T-cell (primary cell): Measurements from ENCODE around the gene CEACAM6. TPM values are rescaled to one million over a fixed set of nuclear protein-coding genes. Genes with fewer than 3 reads are reported as not detected.

Source experiments
- ATAC-seq, 4 experiments: fragments of 200-7000 bp in 3 of 4; fragments of 150-1000 bp in 1 of 4; cut with Tn5 transposase; replicated peaks in 1 of 4; 1 replicate in 3 of 4; 2 replicates in 1 of 4; pipeline ENCODE4 v1.10.0; 2021; ENCODE audit warnings: moderate library complexity in 3 of 4, mild to moderate bottlenecking in 2 of 4, moderate number of reproducible peaks in 1 of 4
- CTCF ChIA-PET, 2 donors: fragments of 300-600 bp; sonication (Branson Sonifier 250); formaldehyde crosslinking; loops; one replicate each; lab custom pipeline; 2022; ENCODE audit warnings: antibody characterized with exemption in 2 of 2; lab: Charles Lee
- POLR2A ChIA-PET, 2 donors: fragments of 300-600 bp; sonication (Branson Sonifier 250); formaldehyde crosslinking; loops; one replicate each; lab custom pipeline; 2022; ENCODE audit warnings: antibody characterized with exemption in 2 of 2; lab: Charles Lee
- DNase-seq, 35 experiments: peaks; one replicate each; pipeline versions ENCODE4 v3.0.0 to v3.0.0-alpha.2; 2013 to 2023
- H3K27ac ChIP-seq: one replicate; pipeline ENCODE4 v1.5.1; 2013; ENCODE audit warnings: low read length
- H3K27me3 ChIP-seq, 2 experiments: replicated peaks in 1 of 2; 1 replicate in 1 of 2; 2 replicates in 1 of 2; pipeline versions ENCODE4 v1.6.1 to v1.7.0; 2013; ENCODE audit warnings: low read length in 1 of 2, mixed read lengths in 1 of 2; ENCODE audit not compliant: control insufficient read depth in 2 of 2, insufficient read depth in 2 of 2; ENCODE audit errors: extremely low read depth in 1 of 2
- H3K36me3 ChIP-seq, 2 donors: 1 replicate in 1 of 2; 2 replicates in 1 of 2; pipeline versions ENCODE4 v1.6.1 to v1.7.0; 2013; ENCODE audit warnings: low read length in 1 of 2; ENCODE audit not compliant: control insufficient read depth in 2 of 2, insufficient read depth in 1 of 2; ENCODE audit errors: extremely low read depth in 1 of 2
- H3K4me1 ChIP-seq, 2 experiments: 1 replicate in 1 of 2; 2 replicates in 1 of 2; pipeline versions ENCODE4 v1.6.1 to v1.7.0; 2013; ENCODE audit warnings: low read length in 2 of 2, mixed read lengths in 1 of 2; ENCODE audit not compliant: insufficient read depth in 2 of 2, control insufficient read depth in 1 of 2; ENCODE audit errors: extremely low read depth in 1 of 2
- H3K4me3 ChIP-seq, 2 donors: 1 replicate in 1 of 2; 2 replicates in 1 of 2; pipeline versions ENCODE4 v1.5.1 to v1.7.0; 2013; ENCODE audit warnings: mild to moderate bottlenecking in 2 of 2, low read length in 1 of 2, moderate library complexity in 1 of 2; ENCODE audit not compliant: control insufficient read depth in 1 of 2; ENCODE audit errors: extremely low read depth in 1 of 2
- H3K9me3 ChIP-seq: 2 replicates; pipeline ENCODE4 v1.7.0; 2013
- H3K27ac Mint-ChIP-seq, 2 donors: one replicate each; pipeline ENCODE4 v1.8.0; 2020 to 2021; ENCODE audit warnings: mild to moderate bottlenecking in 2 of 2, mixed read lengths in 2 of 2
- H3K27me3 Mint-ChIP-seq, 2 donors: one replicate each; pipeline ENCODE4 v1.8.0; 2021 to 2022; ENCODE audit warnings: mixed read lengths in 2 of 2
- H3K36me3 Mint-ChIP-seq: one replicate; pipeline ENCODE4 v1.8.0; 2021; ENCODE audit warnings: mixed read lengths
- H3K4me1 Mint-ChIP-seq, 3 donors: one replicate each; pipeline ENCODE4 v1.8.0; 2020 to 2022; ENCODE audit warnings: mixed read lengths in 3 of 3, mild to moderate bottlenecking in 1 of 3
- H3K4me3 Mint-ChIP-seq, 3 donors: one replicate each; pipeline ENCODE4 v1.8.0; 2020 to 2022; ENCODE audit warnings: mild to moderate bottlenecking in 3 of 3, mixed read lengths in 3 of 3, moderate library complexity in 3 of 3
- H3K9me3 Mint-ChIP-seq, 3 donors: one replicate each; pipeline ENCODE4 v1.8.0; 2020 to 2022; ENCODE audit warnings: mixed read lengths in 3 of 3
- WGBS: methylation state at CpG from one replicate; pipeline ENCODE4 v1.1.5; 2013; ENCODE audit warnings: missing lambda C conversion rate; ENCODE audit not compliant: insufficient coverage; 5-methylcytosine and 5-hydroxymethylcytosine counted together
- total RNA-seq, 35 experiments: library from RNA in 6 of 35; stranded (reverse) in 6 of 35; fragments of 120-200 nt in 1 of 35; gene quantifications; one replicate each; pipeline versions ENCODE4 v1.2.1 to v1.2.4 and lab custom pipeline; 2013 to 2026

The CEACAM6 gene
- total RNA-seq, 5 donors from 2014 or later (not counting 1 experiment from before 2014, with no cell fraction given) = 0.53 to 0.76 (median 0.67) TPM; not detected in 2

DNA sequence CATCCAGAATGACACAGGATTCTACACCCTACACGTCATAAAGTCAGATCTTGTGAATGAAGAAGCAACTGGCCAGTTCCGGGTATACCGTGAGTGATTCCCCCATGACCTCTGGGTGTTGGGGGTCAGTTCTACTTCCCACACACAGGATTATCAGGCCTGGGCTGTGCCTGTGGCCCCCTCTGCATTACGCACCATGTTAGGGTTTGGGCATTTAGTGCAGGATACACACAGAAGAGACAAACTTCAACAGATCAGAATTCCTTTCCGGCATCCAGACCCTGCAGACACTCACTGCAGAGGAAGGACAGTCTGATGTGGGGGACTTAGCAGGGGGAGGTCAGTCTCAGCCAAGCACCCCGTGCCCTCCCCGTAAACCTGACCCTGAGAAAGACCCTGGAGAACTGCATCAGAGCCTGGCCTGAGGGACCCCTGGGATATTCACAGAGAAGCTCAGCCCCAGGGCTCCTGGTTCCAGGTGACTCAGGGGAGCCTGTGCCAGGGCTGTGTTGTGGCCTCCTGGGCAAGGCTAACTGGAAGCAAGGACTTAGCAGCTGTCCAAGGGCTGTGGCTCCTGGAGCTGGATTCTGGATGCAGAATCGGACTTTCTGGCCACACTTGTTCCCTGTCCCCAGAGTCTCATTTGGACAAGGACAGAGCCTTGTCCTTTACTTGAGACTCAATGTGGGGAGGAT, 45.2 kb upstream of the CEACAM6 start:
- POLR2A ChIA-PET = interaction anchor here (0.6 kb wide), 2 partner anchors 24 to 1100 kb away, joined by 3 read pairs; no protein-coding TSS in a partner anchor
- WGBS = 82% methylated on average over 6 of the region's 8 CpGs
- Mint-ChIP-seq H3K27ac (no peak overlapping the region), H3K9me3 (no peaks in the 10 kb centered on the region), H3K4me1 (peaks cover 5 to 12% (median 6%) of the 10 kb centered on the region in 3 donors), H3K36me3 (no peaks in the 10 kb centered on the region), H3K4me3 (no peak overlapping the region), H3K27me3 (peaks cover 31 to 45% of the 10 kb centered on the region in 2 donors)
- Histone ChIP-seq H3K27ac (no peak overlapping the region), H3K4me3 (no peak overlapping the region), H3K4me1 (peaks cover 0 to 7% of the 10 kb centered on the region in 2 experiments), H3K36me3 (no peaks in the 10 kb centered on the region), H3K9me3 (no peaks in the 10 kb centered on the region), H3K27me3 (peaks cover 0 to 58% of the 10 kb centered on the region in 2 experiments)
- DNase-seq (peak in 1 of 35 experiments; percentile 4), ATAC-seq (no peak)
- CTCF ChIA-PET = interaction anchor here in 1 of 2 donors (0.7 kb wide), 1 partner anchor 34 kb away, joined by 3 read pairs; no protein-coding TSS in a partner anchor

DNA sequence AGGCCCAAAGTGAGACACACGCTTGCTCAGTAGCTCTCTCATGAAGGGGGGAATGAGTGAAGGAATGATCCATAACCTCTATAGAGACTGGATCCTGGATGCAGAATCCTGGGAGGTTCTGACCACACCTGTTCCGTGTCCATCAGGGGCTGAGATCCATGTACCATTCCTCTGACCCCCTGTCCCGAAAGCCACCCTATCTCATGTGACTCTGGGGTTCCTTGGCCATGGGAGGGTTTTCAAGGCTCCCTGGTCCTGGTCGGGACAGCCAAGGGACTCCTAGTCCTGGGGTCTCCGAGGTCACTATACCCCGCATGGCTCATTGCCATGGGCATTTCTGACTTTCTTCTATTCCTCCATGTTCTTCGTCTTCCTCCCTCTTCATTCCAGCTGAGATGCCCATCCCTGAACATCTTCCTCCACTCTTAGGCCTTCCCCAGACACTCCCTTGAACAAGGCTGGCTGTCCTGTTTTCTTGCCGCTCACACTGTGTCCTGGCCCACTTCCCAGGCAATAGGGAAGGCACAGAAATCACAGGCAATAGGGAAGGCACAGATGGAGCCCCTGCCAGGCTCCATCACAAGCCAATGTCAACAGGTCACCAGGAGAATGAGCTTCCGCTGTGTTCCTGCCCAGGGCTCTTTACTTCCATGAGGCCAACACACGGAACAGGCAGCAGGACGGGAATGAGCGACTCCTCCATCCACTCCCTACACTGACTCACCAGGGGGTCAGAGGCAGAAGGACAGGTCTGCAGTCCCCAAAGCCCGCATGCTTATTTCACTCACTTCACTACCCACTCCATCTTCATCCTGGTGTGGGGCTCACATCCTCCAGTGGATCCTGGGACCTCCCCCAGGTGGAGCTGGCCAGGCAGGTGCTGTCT, 43.7 kb upstream of the CEACAM6 start:
- Mint-ChIP-seq H3K9me3 (no peaks in the 10 kb centered on the region), H3K36me3 (no peaks in the 10 kb centered on the region), H3K27ac (no peak overlapping the region), H3K4me3 (no peak overlapping the region), H3K4me1 (peaks cover 5 to 7% (median 6%) of the 10 kb centered on the region in 3 donors), H3K27me3 (peaks cover 34 to 40% of the 10 kb centered on the region in 2 donors)
- DNase-seq = no peak
- no peaks in the 10 kb centered on the region for H3K9me3 ChIP-seq
- CTCF ChIA-PET = no interaction called here
- 80% methylated on average over 8 of the region's 13 CpGs for WGBS
- no peaks in the 10 kb centered on the region for H3K36me3 ChIP-seq
- no peak overlapping the region for H3K27ac ChIP-seq
- no peak for ATAC-seq
- H3K4me3 ChIP-seq = no peak overlapping the region
- peaks cover 0 to 6% of the 10 kb centered on the region in 2 experiments for H3K4me1 ChIP-seq
- peaks cover 0 to 58% of the 10 kb centered on the region in 2 experiments for H3K27me3 ChIP-seq
- POLR2A ChIA-PET = no interaction called here

DNA sequence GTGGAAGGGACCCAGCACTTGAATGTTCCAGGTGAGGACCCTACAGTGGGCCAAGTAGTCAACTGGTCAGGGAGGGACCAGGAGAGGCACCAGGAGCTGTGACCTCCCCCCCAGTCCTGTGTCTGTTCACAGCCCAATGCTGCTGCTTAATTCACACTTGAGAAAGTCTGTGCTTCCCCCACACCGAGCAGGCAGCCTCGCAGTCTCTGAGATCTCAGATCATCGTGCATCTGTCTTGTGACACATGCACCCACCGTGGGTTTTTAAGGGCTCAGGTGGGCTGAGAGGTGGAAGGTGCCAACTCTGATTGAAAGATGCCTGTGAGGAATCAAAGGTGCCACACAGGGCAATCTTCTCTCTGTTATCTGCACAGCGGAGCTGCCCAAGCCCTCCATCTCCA, 40.7 kb upstream of the CEACAM6 start:
- ChIA-PET POLR2A (no interaction called here), CTCF (no interaction called here)
- Mint-ChIP-seq H3K36me3 (no peaks in the 10 kb centered on the region), H3K9me3 (no peaks in the 10 kb centered on the region), H3K4me1 (no peaks in the 10 kb centered on the region), H3K27ac (no peak overlapping the region), H3K4me3 (no peak overlapping the region), H3K27me3 (peaks cover 20 to 42% of the 10 kb centered on the region in 2 donors)
- no peaks in the 10 kb centered on the region for H3K9me3 ChIP-seq
- WGBS = no CpG with 5 or more reads among the region's 5 CpGs
- no peak for ATAC-seq
- H3K4me3 ChIP-seq = no peak overlapping the region
- no peak for DNase-seq
- no peaks in the 10 kb centered on the region for H3K36me3 ChIP-seq
- H3K27ac ChIP-seq = no peak overlapping the region
- H3K4me1 ChIP-seq = no peaks in the 10 kb centered on the region
- peaks cover 0 to 62% of the 10 kb centered on the region in 2 experiments for H3K27me3 ChIP-seq

DNA sequence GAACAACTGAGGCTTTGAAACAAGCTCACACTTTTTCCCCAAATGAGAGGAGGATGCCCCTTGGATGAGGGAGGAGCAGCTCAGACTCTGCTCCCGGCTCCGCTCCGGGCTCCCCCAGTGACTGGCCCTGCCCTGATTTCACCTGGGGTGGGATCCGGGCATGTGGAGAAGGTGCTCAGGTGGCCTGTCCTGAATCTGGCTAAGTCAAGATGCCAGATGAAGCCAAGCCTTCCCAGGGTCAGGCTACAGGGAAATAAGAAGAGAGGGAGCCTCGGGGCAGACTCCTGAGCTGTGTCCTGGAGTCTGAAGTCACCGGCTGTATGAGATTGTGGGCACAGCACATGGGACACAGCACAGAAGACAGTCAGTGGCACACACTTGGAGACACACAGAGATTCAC, 36.6 kb upstream of the CEACAM6 start:
- Histone ChIP-seq H3K4me3 (no peak overlapping the region), H3K27me3 (peaks cover 0 to 57% of the 10 kb centered on the region in 2 experiments), H3K36me3 (no peaks in the 10 kb centered on the region), H3K9me3 (no peaks in the 10 kb centered on the region), H3K4me1 (no peaks in the 10 kb centered on the region), H3K27ac (no peak overlapping the region)
- ChIA-PET POLR2A (interaction anchor here in 1 of 2 donors (0.6 kb wide), 1 partner anchor 242 kb away, joined by 3 read pairs; no protein-coding TSS in a partner anchor), CTCF (no interaction called here)
- H3K27me3 Mint-ChIP-seq = peaks cover 16 to 55% of the 10 kb centered on the region in 2 donors
- DNase-seq (no peak), ATAC-seq (no peak)
- H3K27ac Mint-ChIP-seq = no peak overlapping the region
- WGBS = 68% methylated on average over 5 of the region's 6 CpGs
- H3K4me3 Mint-ChIP-seq = no peak overlapping the region
- H3K36me3 Mint-ChIP-seq = no peaks in the 10 kb centered on the region
- H3K9me3 Mint-ChIP-seq = no peaks in the 10 kb centered on the region
- no peaks in the 10 kb centered on the region for H3K4me1 Mint-ChIP-seq

DNA sequence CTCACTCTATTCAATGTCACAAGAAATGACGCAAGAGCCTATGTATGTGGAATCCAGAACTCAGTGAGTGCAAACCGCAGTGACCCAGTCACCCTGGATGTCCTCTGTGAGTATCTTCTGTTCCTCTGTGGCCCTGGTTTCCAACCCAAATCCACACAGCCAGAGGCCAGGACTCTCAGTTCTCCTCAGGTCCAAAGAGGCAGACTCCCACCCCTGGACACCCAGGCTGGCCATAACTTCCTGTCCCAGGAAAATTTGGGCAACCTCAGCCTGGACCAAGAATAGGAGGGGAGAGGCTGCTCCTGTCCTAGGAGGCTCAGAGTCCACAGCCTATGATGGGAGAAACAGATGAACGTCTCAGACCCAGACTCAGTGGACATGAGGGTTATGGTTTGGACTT, 35.2 kb upstream of the CEACAM6 start:
- Mint-ChIP-seq H3K4me3 (no peak overlapping the region), H3K9me3 (no peaks in the 10 kb centered on the region), H3K27me3 (peaks cover 16 to 50% of the 10 kb centered on the region in 2 donors), H3K36me3 (no peaks in the 10 kb centered on the region), H3K27ac (no peak overlapping the region), H3K4me1 (no peaks in the 10 kb centered on the region)
- CTCF ChIA-PET = no interaction called here
- peaks cover 0 to 50% of the 10 kb centered on the region in 2 experiments for H3K27me3 ChIP-seq
- H3K4me3 ChIP-seq = no peak overlapping the region
- DNase-seq (no peak), ATAC-seq (no peak)
- H3K27ac ChIP-seq = no peak overlapping the region
- POLR2A ChIA-PET = no interaction called here
- H3K4me1 ChIP-seq = no peaks in the 10 kb centered on the region
- no peaks in the 10 kb centered on the region for H3K9me3 ChIP-seq
- 81% methylated on average over 3 of the region's 3 CpGs for WGBS
- no peaks in the 10 kb centered on the region for H3K36me3 ChIP-seq

DNA sequence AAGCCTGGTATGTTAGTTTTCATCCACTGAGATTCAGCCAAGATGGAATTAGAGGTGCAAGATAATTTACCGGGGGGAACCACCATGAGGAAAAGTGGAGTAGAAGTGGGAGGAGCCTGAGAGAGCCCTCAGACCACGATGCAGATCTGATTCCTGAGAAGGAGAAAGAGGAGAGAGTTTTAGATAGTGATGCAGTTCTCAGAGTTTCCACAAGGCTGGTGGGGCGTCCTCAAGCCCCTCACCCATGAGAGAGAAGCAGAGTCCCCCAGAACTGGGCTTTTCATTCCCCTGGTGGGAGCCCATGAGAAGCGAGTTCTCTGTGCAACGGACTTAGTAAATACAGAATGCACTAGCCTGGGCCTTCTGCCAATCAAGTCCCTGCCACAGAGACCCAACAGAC, 28.8 kb upstream of the CEACAM6 start:
- no peaks in the 10 kb centered on the region for H3K36me3 Mint-ChIP-seq
- CTCF ChIA-PET = no interaction called here

More for the DNA sequence above, 28.8 kb upstream of the CEACAM6 start:
- Histone ChIP-seq H3K4me3 (no peak overlapping the region), H3K4me1 (no peaks in the 10 kb centered on the region), H3K9me3 (no peaks in the 10 kb centered on the region), H3K27ac (no peak overlapping the region), H3K36me3 (no peaks in the 10 kb centered on the region), H3K27me3 (peaks cover 3 to 5% of the 10 kb centered on the region in 2 experiments)
- H3K9me3 Mint-ChIP-seq = no peaks in the 10 kb centered on the region
- WGBS = 33% methylated on average over 3 of the region's 5 CpGs
- H3K27me3 Mint-ChIP-seq = peaks cover 32 to 33% of the 10 kb centered on the region in 2 donors
- no peak overlapping the region for H3K4me3 Mint-ChIP-seq
- POLR2A ChIA-PET = no interaction called here
- no peak overlapping the region for H3K27ac Mint-ChIP-seq
- no peak for DNase-seq
- H3K4me1 Mint-ChIP-seq = no peaks in the 10 kb centered on the region
- no peak for ATAC-seq
